SK-N-SH (cell line): ENCODE results near the gene ATP1A1.

ENCODE experiments used
- CTCF ChIP-seq: fragments of 200-600 bp; sonication (generic); IDR thresholded peaks from 2 replicates; pipeline ENCODE4 v1.6.1; 2017; ENCODE audit warnings: antibody characterized with exemption, mild to moderate bottlenecking, moderate library complexity
- EZH2phosphoT487 ChIP-seq: fragments of 200-600 bp; sonication (generic); IDR thresholded peaks from 2 replicates; pipeline ENCODE4 v1.6.1; 2017; ENCODE audit warnings: low read depth, mixed run types, mild to moderate bottlenecking, antibody characterized with exemption, moderate library complexity, borderline replicate concordance
- RCOR1 ChIP-seq: fragments of 150-350 bp; IDR thresholded peaks from 2 replicates; pipeline ENCODE4 v1.6.1; 2017; ENCODE audit warnings: antibody characterized with exemption, low read length
- REST ChIP-seq: IDR thresholded peaks from 2 replicates; pipeline ENCODE4 v1.6.1; 2012; ENCODE audit warnings: mild to moderate bottlenecking, low read depth, low read length, moderate library complexity
- TAF1 ChIP-seq: IDR thresholded peaks from 2 replicates; pipeline ENCODE4 v1.6.1; 2012; ENCODE audit warnings: low read depth, mild to moderate bottlenecking, low read length, moderate library complexity, borderline replicate concordance
- TCF12 ChIP-seq: IDR thresholded peaks from 2 replicates; pipeline ENCODE4 v1.4.0; 2012
- USF1 ChIP-seq: IDR thresholded peaks from 2 replicates; pipeline ENCODE4 v1.4.0; 2012; ENCODE audit warnings: low read depth, borderline replicate concordance
- YY1 ChIP-seq: IDR thresholded peaks from 2 replicates; pipeline ENCODE4 v1.4.0; 2012; ENCODE audit warnings: low read depth, mild to moderate bottlenecking

- TF ChIP-seq CTCF (no peak), TCF12 (no peak), YY1 (no peak), USF1 (no peak), TAF1 (no peak), RCOR1 (no peak), REST (no peak), EZH2phosphoT487 (no peak)
These were observed 22.9 kb upstream of the ATP1A1 start for GRCh38 chr1:116350097-116350645.
